Breast epithelium (tissue), 4 donors: ENCODE measurements around the gene SNX30. TPM values are rescaled to one million over a fixed set of nuclear protein-coding genes. Genes with fewer than 3 reads are reported as not detected.

Experiments used
- DNase-seq, 2 donors: peaks; one replicate each; pipeline ENCODE4 v3.0.0-alpha.2; 2019; ENCODE audit warnings: low spot score in 2 of 2
- H3K27ac ChIP-seq, 2 donors: fragments of 200-600 bp; sonication (generic) in 1 of 2; one replicate each; pipeline ENCODE4 v1.5.1; 2016 to 2019; ENCODE audit warnings: mild to moderate bottlenecking in 1 of 2
- H3K27me3 ChIP-seq, 2 donors: fragments of 200-600 bp; sonication (generic) in 1 of 2; one replicate each; pipeline versions ENCODE4 v1.5.1 to v1.6.0; 2017 to 2019; ENCODE audit warnings: control low read depth in 1 of 2, mild to moderate bottlenecking in 1 of 2
- H3K36me3 ChIP-seq: fragments of 200-600 bp; one replicate; pipeline ENCODE4 v1.5.1; 2019
- H3K4me1 ChIP-seq, 2 donors: fragments of 200-600 bp; sonication (generic); one replicate each; pipeline ENCODE4 v1.5.1; 2016 to 2019; ENCODE audit warnings: control low read depth in 1 of 2
- H3K4me3 ChIP-seq, 3 donors: fragments of 200-600 bp; sonication (generic); 1 replicate in 2 of 3; 2 replicates in 1 of 3; pipeline ENCODE4 v1.5.1; 2016 to 2019; ENCODE audit warnings: mild to moderate bottlenecking in 3 of 3, moderate library complexity in 2 of 3
- H3K9me3 ChIP-seq, 2 donors: fragments of 200-600 bp; sonication (generic) in 1 of 2; one replicate each; pipeline ENCODE4 v1.5.1; 2016 to 2019; ENCODE audit warnings: control low read depth in 1 of 2
- CTCF ChIP-seq, 3 donors: fragments of 450-650 bp; IDR thresholded peaks; one replicate each; pipeline ENCODE4 v1.5.1; 2016 to 2017; ENCODE audit warnings: antibody characterized with exemption in 3 of 3, mild to moderate bottlenecking in 3 of 3, moderate library complexity in 3 of 3
- POLR2A ChIP-seq: fragments of 450-650 bp; IDR thresholded peaks from one replicate; pipeline ENCODE4 v1.6.1; 2016; ENCODE audit warnings: antibody characterized with exemption, mild to moderate bottlenecking, moderate library complexity
- POLR2AphosphoS5 ChIP-seq, 3 donors: sonication (generic); formaldehyde crosslinking; IDR thresholded peaks; one replicate each; pipeline ENCODE4 v1.6.1; 2017; ENCODE audit warnings: antibody characterized with exemption in 3 of 3
- intact Hi-C: fragments of 100-400 bp; cut with DNase I; formaldehyde crosslinking; loops from one replicate; pipeline ENCODE4 v1.15.1; 2023; ENCODE audit warnings: low total_unique reads
- total RNA-seq, 3 donors: library from RNA; depleted of rRNA; stranded (reverse); fragments of >200 nt; gene quantifications; one replicate each; pipeline ENCODE4 v1.1.0, GENCODE V29; 2016

Gene SNX30
- total RNA-seq, 3 donors from 2014 or later, result 15.2 to 18.7 (median 16.4) TPM

GRCh38 chr9:112912636-112913035 lies 162.1 kb downstream of the SNX30 start:
- intact Hi-C loops, result no loop called here
- TF ChIP-seq CTCF (IDR thresholded peaks at IDR 0.05) (no peak), POLR2AphosphoS5 (IDR thresholded peaks at IDR 0.05) (no peak), POLR2A (no peak)
- Histone ChIP-seq H3K4me1 (no peaks in the 10 kb centered on the region), H3K4me3 (no peak overlapping the region), H3K27me3 (no peaks in the 10 kb centered on the region), H3K27ac (no peak overlapping the region), H3K9me3 (no peaks in the 10 kb centered on the region), H3K36me3 (no peaks in the 10 kb centered on the region)
- DNase-seq, result no peak

DNA sequence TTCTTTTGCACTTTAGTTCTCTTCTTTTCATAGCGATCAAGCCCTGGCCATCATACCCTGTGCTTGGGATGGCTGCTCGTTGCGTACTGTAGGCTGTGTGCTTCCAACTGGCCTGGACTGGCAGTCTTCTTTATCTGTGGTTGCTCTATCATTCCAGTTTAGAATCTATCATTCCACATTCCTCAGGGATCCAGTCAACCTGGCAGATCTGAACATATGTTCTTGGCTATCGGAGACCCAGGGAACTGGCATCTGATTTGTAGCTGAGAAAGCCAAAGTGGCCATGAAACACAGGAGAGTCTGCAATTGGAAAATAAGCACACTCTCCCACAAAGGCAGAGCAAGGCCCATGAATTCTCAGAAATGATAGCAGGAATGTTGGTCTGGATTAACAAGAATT lies 162.8 kb downstream of the SNX30 start:
- H3K9me3 ChIP-seq, result no peaks in the 10 kb centered on the region
- TF ChIP-seq POLR2A, result no peak
- no peak for TF ChIP-seq CTCF (IDR thresholded peaks at IDR 0.05)
- TF ChIP-seq POLR2AphosphoS5 (IDR thresholded peaks at IDR 0.05), result no peak
- no peak overlapping the region for H3K4me3 ChIP-seq
- H3K36me3 ChIP-seq, result no peaks in the 10 kb centered on the region
- no peaks in the 10 kb centered on the region for H3K4me1 ChIP-seq
- H3K27me3 ChIP-seq, result no peaks in the 10 kb centered on the region
- no peak overlapping the region for H3K27ac ChIP-seq
- DNase-seq, result no peak
- intact Hi-C loops, result no loop called here

- DNase-seq, result no peak
- no peak for TF ChIP-seq POLR2A
- intact Hi-C loops, result no loop called here
- no peak overlapping the region for H3K4me3 ChIP-seq
- H3K27ac ChIP-seq, result no peak overlapping the region
- no peaks in the 10 kb centered on the region for H3K36me3 ChIP-seq
- no peaks in the 10 kb centered on the region for H3K9me3 ChIP-seq
- no peaks in the 10 kb centered on the region for H3K4me1 ChIP-seq
- no peaks in the 10 kb centered on the region for H3K27me3 ChIP-seq
These were observed 164.0 kb downstream of the SNX30 start for GRCh38 chr9:112914524-112914923.

- Histone ChIP-seq H3K4me1 (no peaks in the 10 kb centered on the region), H3K27me3 (no peaks in the 10 kb centered on the region), H3K9me3 (no peaks in the 10 kb centered on the region), H3K4me3 (no peak overlapping the region), H3K27ac (no peak overlapping the region), H3K36me3 (no peaks in the 10 kb centered on the region)
- TF ChIP-seq POLR2A, result no peak
- TF ChIP-seq CTCF (IDR thresholded peaks at IDR 0.05), result no peak
- no peak for TF ChIP-seq POLR2AphosphoS5 (IDR thresholded peaks at IDR 0.05)
- intact Hi-C loops, result no loop called here
- DNase-seq, result no peak
These were observed 166.8 kb downstream of the SNX30 start for GRCh38 chr9:112917047-112917986.

GRCh38 chr9:112917987-112918362 lies 167.4 kb downstream of the SNX30 start:
- Histone ChIP-seq H3K27ac (no peak overlapping the region), H3K4me3 (no peak overlapping the region), H3K9me3 (no peaks in the 10 kb centered on the region), H3K27me3 (no peaks in the 10 kb centered on the region), H3K36me3 (no peaks in the 10 kb centered on the region), H3K4me1 (no peaks in the 10 kb centered on the region)
- TF ChIP-seq POLR2A, result no peak
- no peak for TF ChIP-seq CTCF (IDR thresholded peaks at IDR 0.05)
- no peak for TF ChIP-seq POLR2AphosphoS5 (IDR thresholded peaks at IDR 0.05)
- DNase-seq, result no peak
- intact Hi-C loops, result no loop called here
